Measurements from ENCODE around the gene BEST1. TPM values are rescaled to one million over a fixed set of nuclear protein-coding genes. Genes with fewer than 3 reads are reported as not detected.

Gene BEST1
- total and polyA plus RNA-seq, 2 donors (not counting 3 experiments of a cell fraction or from before 2014, with no cell fraction given) = 0.04 TPM; not detected in 1

GRCh38 chr11:61958590-61958989, 8.4 kb downstream of the BEST1 start:
- intact Hi-C loops (cut with micrococcal nuclease) = no loop called here
- no peaks in the 10 kb centered on the region for H4K20me1 ChIP-seq (replicated peaks; ENCODE audit: control insufficient read depth, extremely low read depth, insufficient read depth, low read length)
- ChIA-PET POLR2A (no interaction called here), CTCF (interaction anchor here (1.8 to 11.1 kb wide), 4 partner anchors 11 to 149 kb away, joined by 5 to 147 read pairs (median 8); no protein-coding TSS in a partner anchor)
- TF ChIP-seq CTCF (IDR thresholded peaks at IDR 0.05; ENCODE audit: extremely low read depth in 1 of 2, insufficient read depth in 1 of 2, low read depth in 1 of 2, low read length in 2 of 2) (no peak), JUN (IDR thresholded peaks at IDR 0.05; ENCODE audit: borderline replicate concordance, insufficient read depth, insufficient read length, low read depth) (no peak), GATA2 (IDR thresholded peaks at IDR 0.05; ENCODE audit: insufficient read depth, insufficient read length, low read depth, low read length) (no peak), FOS (IDR thresholded peaks at IDR 0.05; ENCODE audit: borderline replicate concordance, insufficient read depth, low read length) (no peak), POLR2AphosphoS5 (IDR thresholded peaks at IDR 0.05; ENCODE audit: insufficient read depth, low read depth, low read length) (no peak), MAX (IDR thresholded peaks at IDR 0.05; ENCODE audit: insufficient read depth, insufficient read length) (no peak), POLR2A (IDR thresholded peaks at IDR 0.05; ENCODE audit: low read depth, low read length) (no peak), EZH2 (IDR thresholded peaks at IDR 0.05; ENCODE audit: borderline replicate concordance, low read depth, low read length, severe bottlenecking) (no peak), MYC (IDR thresholded peaks at IDR 0.05; ENCODE audit: low read depth, low read length) (no peak)
- H3K9ac ChIP-seq (replicated peaks; ENCODE audit: extremely low read depth, insufficient read depth, low read length) = no peak overlapping the region
- FAIRE-seq = no peak
- no peak overlapping the region for H3K4me3 ChIP-seq (replicated peaks in 1 of 3; ENCODE audit: insufficient read depth in 1 of 3, low read depth in 1 of 3, low read length in 3 of 3)
- no peaks in the 10 kb centered on the region for H3K9me1 ChIP-seq (replicated peaks; ENCODE audit: control insufficient read depth, extremely low read depth, insufficient read depth, low read length)
- dilution Hi-C loops (cut with MboI; ENCODE audit: extremely low pct_ligation_motif_present, low sequenced_read_pairs) = no loop called here
- no TSS peak for BruUV-seq (replicated peaks)
- no peaks in the 10 kb centered on the region for H3K36me3 ChIP-seq (ENCODE audit: control insufficient read depth in 2 of 2, extremely low read depth in 1 of 2, insufficient read depth in 2 of 2, low read length in 2 of 2)
- peaks cover 5% of the 10 kb centered on the region in 2 experiments for H3K27me3 ChIP-seq (ENCODE audit: control insufficient read depth in 2 of 2, insufficient read depth in 2 of 2, low read length in 2 of 2)
- H3K4me1 ChIP-seq (ENCODE audit: control insufficient read depth, extremely low read depth, insufficient read depth, low read length) = peaks cover 4% of the 10 kb centered on the region
- H3K9me3 ChIP-seq (replicated peaks; ENCODE audit: control insufficient read depth, insufficient read depth, low read length) = no peaks in the 10 kb centered on the region
- H2AFZ ChIP-seq (ENCODE audit: low read depth, low read length) = no peak overlapping the region
- H3K79me2 ChIP-seq (ENCODE audit: control insufficient read depth, insufficient read depth, low read length) = no peaks in the 10 kb centered on the region
- no peak overlapping the region for H3K4me2 ChIP-seq (ENCODE audit: insufficient read depth, low read length)
- no peak for DNase-seq (ENCODE audit: low read depth, low spot score)
- H3K27ac ChIP-seq (ENCODE audit: insufficient read depth, low read depth, low read length) = no peak overlapping the region
